ENCODE results near the gene FBN3.
"Not testable (repeated sequence)": the region's sequence is repeated elsewhere in the genome, so short reads cannot be mapped to it uniquely, and the experiment has no call there.

FBN3 gene

DNA sequence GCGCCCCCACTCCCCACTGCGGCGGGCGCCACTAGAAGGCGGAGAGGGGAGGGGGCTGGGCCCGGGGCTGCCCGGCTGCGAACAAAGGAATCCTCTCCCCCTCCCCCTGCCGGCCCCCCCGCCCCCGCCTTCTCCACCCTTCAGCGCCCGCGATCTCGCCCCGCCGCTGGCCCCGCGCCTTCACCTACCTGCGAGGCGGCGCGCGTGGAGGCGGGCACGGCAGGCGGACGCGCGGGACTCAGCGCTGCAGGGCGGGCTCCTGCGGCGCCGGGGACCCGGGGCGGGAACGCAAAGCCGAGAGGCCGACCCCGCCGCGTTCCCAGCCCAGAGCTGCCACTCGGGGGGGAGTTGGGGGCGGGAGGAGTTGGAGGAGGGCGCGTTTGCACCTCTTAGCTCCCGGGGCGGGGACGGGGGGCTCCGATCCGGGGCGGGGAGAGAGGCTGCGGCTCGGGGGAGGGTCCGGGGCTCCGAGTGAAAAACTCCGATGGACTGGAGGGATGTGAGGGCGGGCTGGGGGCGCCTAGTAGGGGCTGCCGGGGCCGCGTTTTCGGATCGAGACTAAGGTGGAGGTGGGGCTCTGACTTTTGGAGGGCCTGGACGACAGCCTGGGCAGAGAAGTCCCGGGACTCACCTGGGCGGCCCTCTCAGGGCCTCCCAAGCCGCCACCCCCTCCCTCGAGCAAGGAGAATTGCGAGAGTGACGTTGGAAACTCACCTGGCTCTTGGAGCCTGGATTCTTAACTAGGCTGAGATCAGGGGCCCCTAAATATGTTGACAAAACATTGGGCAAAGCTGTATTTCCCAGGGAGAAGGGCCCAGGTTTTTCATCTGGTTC, at the start of gene FBN3:
TSS of gene FBN3 (minus strand) at position 332 of the 834 bp plus-strand sequence. CDS start 2,112 bp downstream, outside the sequence.
- no peak for DNase-seq

DNA sequence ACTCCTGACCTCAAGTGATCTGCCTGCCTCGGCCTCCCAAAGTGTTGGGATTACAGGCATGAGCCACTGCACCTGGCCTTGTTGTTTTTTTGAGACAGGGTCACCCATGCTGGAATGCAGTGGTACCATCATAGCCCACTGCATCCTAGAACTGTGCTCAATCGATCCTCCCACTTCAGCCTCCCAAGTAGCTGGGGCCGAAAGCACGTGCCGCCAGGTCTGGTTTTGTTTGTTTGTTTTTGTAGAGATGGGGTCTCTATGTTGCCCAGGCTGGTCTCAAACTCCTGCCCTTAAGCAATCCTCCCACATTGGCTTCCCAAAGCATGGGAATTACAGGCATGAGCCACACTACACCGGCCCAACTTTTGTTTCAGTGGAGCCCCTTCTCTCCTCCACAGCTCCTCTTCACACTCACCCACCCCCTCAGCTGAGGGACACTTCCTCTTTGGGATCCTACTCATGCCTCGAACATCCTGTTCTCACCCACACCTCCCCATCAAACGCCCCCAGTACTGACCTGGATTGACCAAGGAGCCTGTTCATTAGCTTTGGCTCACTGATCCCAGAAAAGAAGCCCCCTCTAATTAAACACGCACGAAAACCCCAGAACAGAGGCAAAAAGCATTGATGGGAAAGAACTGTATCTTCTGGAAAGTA, 47.0 kb upstream of the FBN3 start:
- DNase-seq, result no peak

DNA sequence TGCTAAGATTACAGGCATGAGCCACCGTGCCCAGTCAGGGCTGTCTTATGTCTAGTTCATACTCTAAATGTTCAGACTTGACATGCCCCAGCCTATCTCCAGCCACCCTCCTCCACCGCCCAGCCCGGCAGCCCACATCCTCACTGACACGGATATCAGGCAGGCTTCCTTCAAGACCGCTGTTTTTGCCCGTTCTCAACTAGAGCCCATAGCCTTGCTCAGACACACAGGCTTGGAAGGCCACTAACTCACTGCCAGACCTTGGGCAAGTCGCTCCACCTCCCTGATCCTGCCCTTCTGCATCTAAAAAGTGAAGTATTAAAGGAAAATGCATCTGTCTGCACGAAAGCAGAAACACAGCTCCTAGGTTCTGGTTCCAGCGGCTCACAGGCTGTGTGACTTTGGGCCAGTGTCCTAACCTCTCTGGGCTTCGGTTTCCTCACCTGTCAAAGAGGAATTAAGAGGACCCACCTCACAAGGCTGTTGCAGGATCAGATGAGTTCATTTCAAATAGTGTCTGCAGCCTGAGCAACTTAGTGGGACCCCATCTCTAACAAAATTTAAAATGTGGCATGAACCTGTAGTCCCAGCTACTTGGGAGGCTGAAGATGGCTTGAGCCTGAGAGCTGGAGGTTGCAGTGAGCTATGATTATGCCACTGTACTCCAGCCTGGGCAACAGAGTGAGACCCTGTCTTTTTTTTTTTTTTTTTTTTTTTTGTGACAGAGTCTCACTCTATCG, 45.3 kb upstream of the FBN3 start:
- no peak for DNase-seq

DNA sequence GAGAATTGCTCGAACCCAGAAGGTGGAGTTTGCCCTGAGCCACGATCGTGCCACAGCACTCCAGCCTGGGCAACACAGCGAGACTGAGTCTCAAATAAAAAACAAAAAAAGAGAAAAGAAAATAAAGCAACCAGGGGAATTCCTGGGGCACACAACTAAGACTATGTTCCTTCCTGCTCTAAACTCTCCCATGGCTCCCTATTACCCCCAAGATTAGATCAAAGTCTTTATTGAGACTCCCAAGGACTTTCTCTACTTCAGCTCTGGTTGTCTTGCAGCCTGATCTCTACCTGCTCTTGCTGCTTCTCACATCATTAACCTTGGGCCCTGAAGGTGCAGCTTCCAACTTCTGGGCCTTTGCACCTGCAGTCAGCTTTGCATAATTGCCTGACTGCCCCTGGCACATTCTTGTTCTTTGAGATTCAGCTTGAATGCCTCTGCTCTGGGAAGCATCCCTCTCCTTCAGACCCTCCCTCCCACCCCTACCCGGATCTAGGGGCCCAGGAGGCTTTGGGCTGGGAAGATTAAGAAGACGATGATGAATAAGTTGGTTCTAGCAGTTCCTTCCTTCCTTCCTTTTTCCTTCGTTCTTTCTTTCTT, 42.9 kb upstream of the FBN3 start:
- no peak for DNase-seq

DNA sequence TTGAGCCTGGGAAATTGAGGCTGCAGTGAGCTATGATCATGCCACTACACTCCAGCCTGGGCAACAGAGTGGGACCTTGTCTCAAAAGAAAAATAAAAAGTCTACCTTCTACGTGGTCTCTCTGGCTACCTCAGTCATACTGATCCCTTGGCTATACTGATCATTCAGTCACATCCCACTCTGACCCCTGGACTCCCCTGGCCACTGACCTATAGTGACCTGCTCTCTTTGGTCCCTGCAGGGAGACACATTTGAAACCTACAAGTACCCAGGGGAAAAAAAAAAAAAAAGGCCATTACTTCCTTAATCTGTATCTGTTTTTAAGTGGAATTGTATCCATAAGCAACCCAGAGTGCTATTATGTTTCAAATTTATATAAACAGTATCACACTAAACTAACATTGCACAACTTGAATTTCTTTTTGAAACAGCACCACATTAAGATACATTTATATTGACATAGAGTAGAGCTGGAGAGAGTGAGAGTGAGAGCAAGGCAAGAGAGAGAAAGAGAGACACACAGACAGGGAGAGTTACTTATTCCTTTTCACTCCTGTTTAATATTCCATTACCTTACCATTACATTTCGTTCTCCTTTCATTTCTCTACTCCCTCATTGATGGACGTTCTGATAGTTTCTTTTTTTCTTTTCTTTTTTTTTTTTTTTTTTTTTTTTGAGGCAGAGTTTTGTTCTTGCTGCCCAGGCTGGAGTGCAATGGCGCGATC, 36.1 kb upstream of the FBN3 start:
- no peak for DNase-seq

DNA sequence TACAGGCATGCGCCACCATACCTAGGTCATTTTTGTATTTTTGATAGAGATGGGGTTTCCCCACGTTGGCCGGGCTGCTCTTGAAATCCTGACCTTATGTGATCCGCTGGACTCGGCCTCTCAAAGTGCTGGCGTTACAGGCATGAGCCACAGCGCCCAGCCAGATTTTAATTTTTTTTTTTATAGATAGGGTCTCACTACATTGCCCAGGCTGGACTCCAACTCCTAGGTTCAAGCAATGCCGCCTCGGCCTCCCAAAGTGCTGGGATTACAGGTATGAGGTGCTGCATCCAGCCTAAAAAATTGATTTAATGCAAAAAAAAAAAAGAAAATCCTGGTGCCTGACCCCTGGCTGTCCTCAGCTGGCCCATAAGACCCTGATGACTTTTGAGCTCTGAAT, 34.9 kb upstream of the FBN3 start:
- DNase-seq, result no peak

DNA sequence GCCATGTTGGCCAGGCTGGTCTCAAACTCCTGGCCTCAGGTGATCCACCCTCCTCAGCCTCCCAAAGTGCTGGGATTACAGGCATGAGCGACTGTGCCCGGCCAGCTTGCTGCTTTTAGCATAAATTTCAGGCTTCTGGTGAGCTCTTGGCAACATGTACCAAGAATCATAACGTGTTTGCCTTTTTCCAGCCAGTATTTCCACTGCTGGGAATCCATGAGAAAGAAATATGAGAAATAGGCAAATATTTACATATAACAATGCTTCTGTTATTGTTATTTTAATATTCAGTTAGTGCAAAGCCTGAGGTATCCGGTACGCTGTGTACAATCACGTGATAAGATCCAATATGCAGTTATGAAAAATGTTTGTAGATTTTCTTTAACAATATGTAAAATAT, 30.6 kb upstream of the FBN3 start:
- no peak for DNase-seq

DNA sequence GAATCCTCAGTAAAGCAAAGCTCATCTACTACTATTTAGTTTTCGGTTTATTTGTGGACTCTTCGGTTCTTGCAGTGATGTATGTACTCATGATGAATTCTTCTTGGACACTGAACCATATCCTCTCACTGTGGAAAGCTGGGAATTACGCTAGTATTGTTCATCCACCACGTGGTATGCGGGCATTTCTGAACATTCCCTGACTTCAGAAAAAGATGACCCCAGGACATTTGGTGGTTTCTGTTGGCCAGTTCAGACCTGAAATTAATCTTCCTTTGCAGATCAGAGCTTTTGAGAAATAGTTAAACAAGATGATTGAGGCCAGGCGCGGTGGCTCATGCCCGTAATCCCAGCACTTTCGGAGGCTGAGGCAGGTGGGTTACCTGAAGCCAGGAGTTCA, 25.3 kb upstream of the FBN3 start:
- DNase-seq, result no peak

DNA sequence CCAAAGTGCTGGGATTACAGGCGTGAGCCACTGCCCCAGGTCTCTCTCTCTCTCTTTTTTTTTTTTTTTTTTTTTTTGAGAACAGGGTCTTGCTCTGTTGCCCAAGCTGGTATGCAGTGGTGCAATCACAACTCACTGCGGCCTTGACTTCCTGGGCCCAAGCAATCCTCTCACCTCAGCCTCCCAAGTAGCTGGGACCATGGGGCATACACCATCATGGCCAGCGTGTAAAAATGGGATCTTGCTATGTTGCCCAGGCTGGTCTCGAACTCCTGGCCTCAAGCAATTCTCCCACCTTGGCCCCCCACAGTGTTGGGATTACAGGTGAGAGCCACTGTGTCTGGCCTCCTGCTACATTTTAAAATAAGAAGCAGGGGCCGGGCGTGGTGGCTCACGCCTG, 19.1 kb upstream of the FBN3 start:
- DNase-seq, result no peak

DNA sequence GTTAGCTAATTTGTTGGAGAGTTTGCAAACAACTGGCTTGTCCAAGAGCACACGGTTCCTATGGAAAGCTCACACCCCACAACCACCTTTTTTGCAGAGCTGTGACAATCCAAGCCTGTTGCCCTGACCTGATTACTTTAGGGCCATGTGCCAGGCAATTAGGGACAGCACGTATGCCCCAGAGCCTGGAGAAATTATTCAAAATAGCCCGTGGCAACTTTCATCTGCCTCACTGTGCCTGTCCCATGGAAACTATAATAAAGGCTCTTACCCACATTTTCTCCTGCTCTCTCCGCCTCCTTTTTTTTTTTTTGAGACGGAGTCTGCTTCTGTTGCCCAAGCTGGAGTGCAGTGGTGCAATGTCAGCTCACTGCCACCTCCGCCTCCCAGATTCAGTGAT, 18.6 kb upstream of the FBN3 start:
- DNase-seq, result no peak

DNA sequence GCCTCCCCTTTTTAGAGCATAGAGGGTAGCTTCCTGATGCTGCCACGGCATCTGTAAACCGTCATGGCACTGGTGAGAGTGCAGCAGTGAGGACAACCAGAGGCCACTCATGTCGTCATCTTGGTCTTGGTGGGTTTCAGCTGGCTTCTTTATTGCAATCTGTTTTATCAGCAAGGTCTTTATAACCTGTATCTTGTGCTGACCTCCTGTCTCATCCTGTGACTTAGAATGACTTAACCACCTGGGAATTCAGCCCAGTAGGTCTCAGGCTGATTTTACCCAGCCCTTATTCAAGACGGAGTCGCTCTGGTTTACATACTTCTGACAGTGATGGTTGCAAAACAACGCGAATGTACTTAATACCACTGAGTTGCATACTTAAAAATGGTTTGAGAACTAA, 14.4 kb upstream of the FBN3 start:
- no peak for DNase-seq

DNA sequence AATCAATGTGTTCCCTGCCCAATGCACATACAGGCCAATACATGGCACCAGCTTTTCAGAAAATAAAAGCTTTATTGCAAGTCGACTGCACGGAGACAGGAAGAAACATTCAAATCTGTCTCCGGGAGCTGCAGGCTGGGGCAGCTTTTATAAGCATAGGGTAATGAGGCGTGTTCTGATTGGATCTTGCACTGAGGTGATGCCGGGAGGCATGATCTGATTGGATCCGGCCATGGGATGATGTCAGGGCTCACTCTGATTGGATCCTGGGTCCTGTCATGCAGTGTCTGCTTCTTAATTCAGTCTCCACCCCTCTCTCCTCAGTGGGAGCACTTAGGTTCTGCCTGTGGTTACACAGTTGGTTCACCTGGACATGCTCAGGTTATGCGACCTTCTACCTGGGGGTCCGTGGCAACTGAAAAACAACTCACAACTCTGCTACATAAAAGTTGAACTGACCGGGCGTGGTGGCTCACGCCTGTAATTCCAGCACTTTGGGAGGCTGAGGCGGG, 11.8 kb upstream of the FBN3 start:
- peak; percentile 28 for DNase-seq

DNA sequence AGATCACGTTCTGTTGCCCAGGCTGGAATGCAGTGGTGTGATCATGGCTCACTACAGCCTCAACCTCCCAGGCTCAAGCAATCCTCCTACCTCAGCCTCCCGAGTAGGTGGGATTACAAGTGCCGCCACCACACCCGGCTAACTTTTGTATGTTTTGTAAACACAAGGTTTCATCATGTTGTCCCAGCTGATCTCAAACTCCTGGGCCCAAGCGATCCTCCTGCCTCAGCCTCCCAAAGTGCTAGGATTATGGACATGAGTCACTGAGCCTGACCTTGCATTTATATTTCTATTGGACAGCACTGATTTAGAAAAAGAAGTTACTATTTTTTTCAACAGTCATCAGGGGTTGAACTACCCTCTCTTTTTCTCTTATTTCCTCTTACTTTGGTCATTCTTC, 9.9 kb upstream of the FBN3 start:
- not testable (repeated sequence) for DNase-seq

DNA sequence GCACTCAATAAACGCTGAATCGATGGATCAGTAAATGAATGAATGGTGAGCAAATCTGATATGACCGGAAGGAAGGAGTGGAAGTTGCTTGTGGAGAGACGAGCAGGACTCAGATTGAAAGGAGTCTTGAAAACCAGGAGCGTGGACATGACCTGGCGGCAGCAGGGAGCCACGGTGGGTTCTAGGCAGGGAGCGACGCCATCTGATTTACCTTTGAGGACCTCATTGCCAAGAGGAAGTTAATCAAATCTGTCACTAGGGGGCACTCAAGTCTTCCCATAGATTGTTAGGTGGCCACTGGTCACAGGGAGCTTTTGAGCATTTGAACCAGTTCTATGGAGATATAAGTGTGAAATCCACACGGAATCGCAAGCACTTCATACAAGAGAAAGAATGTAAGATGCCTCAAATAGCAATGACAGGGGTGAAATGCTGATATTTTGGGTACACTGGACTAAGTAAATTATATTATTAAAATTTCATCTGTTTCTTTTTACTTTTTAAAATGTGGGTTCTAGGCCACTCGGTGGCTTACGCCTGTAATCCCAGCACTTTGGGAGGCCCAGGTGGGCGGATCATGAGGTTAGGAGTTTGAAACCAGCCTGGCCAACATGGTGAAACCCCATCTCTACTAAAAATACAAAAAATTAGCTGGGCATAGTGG, 9.2 kb upstream of the FBN3 start:
- peak; percentile 98 for DNase-seq

DNA sequence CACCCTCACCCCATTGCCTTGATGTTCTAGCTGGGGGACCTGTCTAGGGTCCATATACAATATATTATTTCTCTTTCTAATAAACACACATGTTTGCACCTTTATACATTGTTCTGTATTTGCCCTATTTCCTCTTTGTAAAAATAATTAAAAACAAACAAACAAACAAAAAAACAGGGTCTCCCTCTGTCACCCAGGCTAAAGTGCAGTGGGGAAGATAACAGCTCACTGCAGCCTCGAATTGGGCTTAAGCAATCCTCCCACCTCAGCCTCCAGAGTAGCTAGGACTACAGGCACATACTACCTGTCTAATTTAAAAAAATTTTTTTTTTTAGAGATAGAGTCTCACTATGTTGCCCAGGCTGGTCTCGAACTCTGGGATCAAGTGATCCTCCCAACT, 5.9 kb upstream of the FBN3 start:
- no peak for DNase-seq

DNA sequence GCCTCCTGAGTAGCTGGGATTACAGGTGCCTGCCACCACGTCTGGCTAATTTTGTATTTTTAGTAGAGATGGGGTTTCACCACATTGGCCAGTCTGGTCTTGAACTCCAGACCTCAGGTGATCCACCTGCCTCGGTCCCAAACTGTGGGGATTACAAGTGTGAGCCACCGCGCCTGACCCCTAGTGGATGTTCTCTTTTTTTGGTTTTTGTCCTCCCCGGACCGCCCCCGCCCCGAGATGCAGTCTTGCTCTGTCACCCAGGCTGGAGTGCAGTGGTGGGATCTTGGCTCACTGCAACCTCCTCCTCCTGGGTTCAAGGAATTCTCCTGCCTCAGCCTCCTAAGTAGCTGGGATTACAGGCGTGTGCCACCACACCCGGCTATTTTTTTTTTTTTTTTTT, 4.6 kb upstream of the FBN3 start:
- DNase-seq, result not testable (repeated sequence)

DNA sequence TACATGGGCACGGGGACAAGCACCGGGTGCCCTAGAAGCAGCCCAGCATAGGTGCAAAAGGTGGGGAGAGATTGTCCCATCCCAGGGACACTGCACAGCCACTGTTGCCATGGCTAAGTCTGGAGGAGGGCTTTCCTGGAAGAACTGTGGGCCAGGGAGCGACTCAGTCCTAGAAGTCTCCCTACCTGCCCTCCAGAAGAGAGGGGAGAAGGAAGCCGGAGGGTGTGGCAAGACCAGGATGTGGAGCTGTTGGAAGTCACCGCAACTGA, 2.3 kb upstream of the FBN3 start:
- DNase-seq, result no peak

DNA sequence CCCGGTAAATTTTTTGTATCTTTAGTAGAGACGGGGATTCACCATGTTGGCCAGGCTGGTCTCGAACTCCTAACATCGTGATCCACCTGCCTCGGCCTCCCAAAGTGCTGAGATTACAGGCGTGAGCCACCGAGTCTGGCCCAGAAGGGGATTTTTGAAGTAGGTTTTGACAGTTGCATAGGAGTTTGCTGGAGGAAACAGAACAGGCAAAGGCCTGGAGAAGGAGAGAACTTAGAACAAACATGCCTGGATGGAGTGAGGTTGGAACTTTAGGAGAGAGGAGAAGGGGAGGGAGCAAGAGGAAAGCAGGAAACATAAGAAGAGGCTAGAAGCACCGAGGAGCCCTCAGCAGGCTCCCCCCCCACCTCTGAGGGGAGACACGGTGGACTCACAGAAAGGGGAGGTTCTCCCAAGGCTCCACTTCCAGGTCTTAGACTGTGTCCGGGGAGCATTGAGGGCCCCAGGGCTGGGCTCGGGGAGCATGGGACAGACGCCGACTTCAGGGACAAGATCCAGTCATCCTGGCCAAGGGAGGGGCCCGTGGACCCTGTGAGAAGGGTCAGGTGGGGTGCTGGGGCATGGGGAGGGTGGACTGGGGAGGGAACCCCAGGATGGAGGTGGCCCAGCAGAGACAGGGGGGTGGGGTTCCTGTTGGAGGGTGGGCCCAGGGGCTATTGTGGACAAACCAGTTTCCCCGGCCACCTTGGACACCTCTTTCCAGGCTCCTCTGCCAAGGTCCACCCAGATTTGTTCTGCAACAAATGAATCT, 1.8 kb upstream of the FBN3 start:
- DNase-seq, result no peak

DNA sequence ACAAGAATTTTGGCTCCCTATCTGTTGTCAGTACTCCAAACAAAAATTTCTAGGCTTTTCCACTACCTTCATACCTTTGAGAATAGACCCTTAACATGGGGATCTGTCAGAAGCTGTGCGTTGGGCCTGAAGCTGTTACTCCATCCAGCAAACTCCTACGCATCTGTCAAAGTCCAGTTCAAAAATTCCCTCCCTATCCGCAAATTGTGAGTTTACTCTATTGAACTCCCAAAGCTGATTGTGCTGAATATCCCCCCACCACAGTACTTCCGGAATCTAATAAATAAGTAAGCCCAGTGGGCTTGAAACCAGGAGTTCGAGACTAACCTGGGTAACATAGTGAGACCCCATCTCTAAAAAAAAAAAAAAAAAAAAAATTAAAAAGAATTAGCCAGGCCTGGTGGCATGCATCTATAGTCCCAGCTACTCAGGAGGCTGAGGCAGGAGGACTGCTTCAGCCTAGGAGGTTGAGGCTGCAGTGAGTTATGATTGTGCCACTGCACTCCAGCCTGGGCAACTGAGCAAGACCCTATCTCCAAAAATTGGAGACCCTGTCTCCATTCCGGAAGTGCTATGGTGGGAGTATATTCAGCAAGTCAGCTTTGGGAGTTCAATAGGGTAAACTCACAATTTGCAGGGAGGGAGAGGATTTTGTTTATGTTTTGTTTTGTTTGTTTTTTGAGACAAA, 930 bp upstream of the FBN3 start:
- no peak for DNase-seq

DNA sequence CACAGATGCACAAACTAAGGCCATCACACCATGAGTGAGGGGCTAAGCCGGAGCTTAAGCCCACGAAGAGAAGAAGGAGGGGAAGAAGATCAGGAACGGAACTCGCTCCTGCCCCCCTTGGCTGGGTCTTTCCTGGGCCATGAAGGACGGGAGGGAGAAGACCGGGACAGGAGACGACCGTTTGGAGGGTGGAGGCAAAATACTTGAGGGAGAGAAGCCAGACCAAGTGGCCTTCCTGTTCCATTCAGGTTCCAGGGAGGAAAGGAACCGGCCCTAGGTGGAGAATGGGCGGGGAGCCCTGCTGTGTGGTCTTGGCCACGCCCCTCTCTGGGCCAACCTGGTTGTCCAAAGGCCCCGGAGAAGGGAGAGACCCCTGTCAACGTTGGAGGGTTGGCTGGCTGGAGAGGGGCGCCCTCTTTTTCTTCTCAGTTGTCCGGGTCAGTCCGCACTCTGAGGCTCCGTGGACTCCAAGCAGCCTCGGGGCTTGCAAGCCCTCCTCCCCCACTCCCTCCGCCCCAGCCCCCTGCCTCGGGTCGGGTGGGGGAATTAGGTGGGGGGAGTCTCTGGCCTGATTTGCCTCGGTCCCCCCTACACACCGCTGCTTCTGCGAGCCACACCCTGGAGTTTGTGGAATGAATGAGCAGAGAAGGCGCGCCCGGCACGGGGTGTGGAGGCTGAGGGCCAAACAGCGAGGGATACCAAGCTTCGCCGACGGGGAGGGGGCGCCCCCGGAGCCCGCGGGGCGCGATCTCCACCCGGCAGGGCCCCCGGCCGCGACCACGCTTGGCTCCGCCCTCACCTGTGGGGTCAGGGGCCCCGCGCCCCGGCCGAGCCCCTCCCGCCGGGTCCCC, 757 bp downstream of the FBN3 start:
- peak; percentile 41 for DNase-seq

Measured in NCI-H510A treated with DMSO at 0.1 percent for 48 hours (cell line).